ENCODE results near the gene NOTCH4. TPM values are rescaled to one million over a fixed set of nuclear protein-coding genes. Genes with fewer than 3 reads are reported as not detected.
"Not testable (repeated sequence)": the region's sequence is repeated elsewhere in the genome, so short reads cannot be mapped to it uniquely, and the experiment has no call there.

NOTCH4 gene
- polyA plus RNA-seq, 2 donors = 6.5 to 17.8 TPM

DNA sequence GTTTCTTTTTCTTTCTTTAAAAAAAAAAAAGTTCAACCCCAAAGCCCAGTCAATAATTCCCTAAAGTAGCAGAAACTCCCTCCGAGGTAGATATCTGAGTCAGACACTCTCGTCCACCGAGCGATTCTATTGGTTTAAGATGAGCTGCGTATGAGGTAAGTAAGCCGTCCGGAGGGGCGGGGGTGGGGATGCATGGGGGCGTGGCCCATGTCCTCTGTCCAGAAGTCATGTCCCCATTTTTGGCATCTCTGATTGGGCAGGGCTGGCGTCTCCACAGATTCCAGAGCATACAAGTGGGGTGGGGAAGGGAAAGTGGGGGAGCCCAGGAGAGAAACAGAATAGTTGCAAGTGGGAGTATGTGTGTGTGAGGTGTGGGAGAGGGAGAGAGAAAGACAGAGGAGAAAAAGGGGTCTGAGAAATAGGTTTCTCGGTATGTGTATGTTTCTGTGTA is 38.2 kb downstream of the NOTCH4 start:
- not testable (repeated sequence) for H3K27me3 ChIP-seq (ENCODE audit: control insufficient read depth in 1 of 2, insufficient read depth in 2 of 2, low read length in 2 of 2); H3K4me3 ChIP-seq (ENCODE audit: low read depth in 1 of 2, low read length in 2 of 2); H3K9me3 ChIP-seq (ENCODE audit: control insufficient read depth in 2 of 2, insufficient read depth in 1 of 2, low read depth in 1 of 2, low read length in 1 of 2); H3K4me1 ChIP-seq (ENCODE audit: control insufficient read depth in 2 of 2, insufficient read depth in 2 of 2, low read length in 1 of 2)
- 14 to 21% methylated on average over 11 of the region's 11 CpGs for WGBS, 2 donors
- Histone ChIP-seq H3K27ac (ENCODE audit: low read depth in 2 of 2, low read length in 1 of 2) (peak overlapping the region; percentile 33 to 66), H3K36me3 (ENCODE audit: control insufficient read depth in 2 of 2, insufficient read depth in 2 of 2, low read length in 1 of 2) (peaks cover 8 to 13% of the 10 kb centered on the region in 2 donors)

DNA sequence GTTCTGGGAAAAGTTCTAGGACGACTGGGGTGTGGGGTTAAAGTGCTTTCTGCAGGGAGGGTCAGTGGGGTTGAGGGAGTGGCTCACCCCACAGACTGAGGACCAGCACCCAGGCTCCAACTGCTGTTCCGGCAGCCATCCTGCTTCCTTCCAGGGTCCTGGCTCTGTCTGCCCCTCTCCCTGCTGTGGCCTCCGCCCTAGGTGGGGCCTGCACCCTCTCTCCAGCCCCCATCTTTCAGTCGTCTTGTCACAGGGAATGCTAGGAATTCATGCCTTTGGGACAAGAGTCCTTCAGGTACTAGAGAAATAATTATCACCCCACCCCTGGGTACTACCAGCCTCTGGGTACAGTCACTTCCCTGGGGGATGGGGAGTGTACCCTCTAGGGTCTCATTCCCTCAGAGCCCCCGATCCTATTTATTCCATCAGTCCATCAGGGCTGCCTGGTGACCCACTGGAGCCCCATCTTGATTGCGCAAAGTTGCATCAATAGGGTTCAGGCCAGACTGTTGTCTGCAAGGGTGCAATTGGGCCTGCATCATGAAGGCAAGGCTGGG is 39.7 kb downstream of the NOTCH4 start, which contains the start of gene AGER:
Gene AGER (minus strand): TSS at position 170 of the 557 bp plus-strand sequence. CDS start 31 bp downstream, at position 139.
- Histone ChIP-seq H3K36me3 (ENCODE audit: control insufficient read depth in 2 of 2, insufficient read depth in 2 of 2, low read length in 1 of 2) (peaks cover 8 to 13% of the 10 kb centered on the region in 2 donors), H3K4me1 (ENCODE audit: control insufficient read depth in 2 of 2, insufficient read depth in 2 of 2, low read length in 1 of 2) (peaks cover 5 to 7% of the 10 kb centered on the region in 2 donors)
- WGBS, 2 donors = 72 to 77% methylated on average over 6 of the region's 6 CpGs

DNA sequence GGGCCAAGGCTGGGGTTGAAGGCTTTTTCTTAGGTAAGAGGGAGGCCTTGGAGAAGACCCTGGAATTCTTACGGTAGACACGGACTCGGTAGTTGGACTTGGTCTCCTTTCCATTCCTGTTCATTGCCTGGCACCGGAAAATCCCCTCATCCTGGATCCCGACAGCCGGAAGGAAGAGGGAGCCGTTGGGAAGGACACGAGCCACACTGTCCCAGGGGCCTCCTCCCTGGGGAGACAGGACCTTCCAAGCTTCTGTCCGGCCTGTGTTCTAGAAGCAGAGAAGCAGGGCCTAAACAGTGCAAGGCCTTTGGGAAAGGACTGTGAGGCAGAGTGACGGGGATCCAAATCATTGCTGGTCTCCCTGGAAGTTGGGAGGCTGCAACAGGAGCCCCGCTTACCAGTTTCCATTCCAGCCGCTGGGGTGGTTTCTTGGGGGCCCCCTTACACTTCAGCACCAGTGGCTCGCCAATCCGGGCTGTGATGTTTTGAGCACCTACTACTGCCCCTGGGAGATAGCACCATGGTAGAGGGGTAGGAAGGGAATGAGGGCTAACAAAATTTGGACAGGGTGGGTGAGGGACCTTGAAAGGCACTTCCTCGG is 40.3 kb downstream of the NOTCH4 start:
- H3K9me3 ChIP-seq (ENCODE audit: control insufficient read depth in 2 of 2, insufficient read depth in 1 of 2, low read depth in 1 of 2, low read length in 1 of 2) = no peaks in the 10 kb centered on the region
- WGBS, 2 donors = 81 to 82% methylated on average over 15 of the region's 15 CpGs
- H3K27me3 ChIP-seq (ENCODE audit: control insufficient read depth in 1 of 2, insufficient read depth in 2 of 2, low read length in 2 of 2) = no peaks in the 10 kb centered on the region
- H3K4me3 ChIP-seq (ENCODE audit: low read depth in 1 of 2, low read length in 2 of 2) = no peak overlapping the region
- H3K4me1 ChIP-seq (ENCODE audit: control insufficient read depth in 2 of 2, insufficient read depth in 2 of 2, low read length in 1 of 2) = peaks cover 5 to 10% of the 10 kb centered on the region in 2 donors
- H3K36me3 ChIP-seq (ENCODE audit: control insufficient read depth in 2 of 2, insufficient read depth in 2 of 2, low read length in 1 of 2) = peaks cover 8 to 13% of the 10 kb centered on the region in 2 donors
- peak overlapping the region in 1 of 2 donors; percentile 78 for H3K27ac ChIP-seq (ENCODE audit: low read depth in 2 of 2, low read length in 1 of 2)

More for the DNA sequence above, 39.7 kb downstream of the NOTCH4 start, which contains the start of gene AGER:
- H3K9me3 ChIP-seq (ENCODE audit: control insufficient read depth in 2 of 2, insufficient read depth in 1 of 2, low read depth in 1 of 2, low read length in 1 of 2) = no peaks in the 10 kb centered on the region
- no peaks in the 10 kb centered on the region for H3K27me3 ChIP-seq (ENCODE audit: control insufficient read depth in 1 of 2, insufficient read depth in 2 of 2, low read length in 2 of 2)
- no peak within 1 kb of the TSS for H3K4me3 ChIP-seq (ENCODE audit: low read depth in 1 of 2, low read length in 2 of 2)
- H3K27ac ChIP-seq (ENCODE audit: low read depth in 2 of 2, low read length in 1 of 2) = peak within 1 kb of the TSS in 1 of 2 donors; percentile 78

DNA sequence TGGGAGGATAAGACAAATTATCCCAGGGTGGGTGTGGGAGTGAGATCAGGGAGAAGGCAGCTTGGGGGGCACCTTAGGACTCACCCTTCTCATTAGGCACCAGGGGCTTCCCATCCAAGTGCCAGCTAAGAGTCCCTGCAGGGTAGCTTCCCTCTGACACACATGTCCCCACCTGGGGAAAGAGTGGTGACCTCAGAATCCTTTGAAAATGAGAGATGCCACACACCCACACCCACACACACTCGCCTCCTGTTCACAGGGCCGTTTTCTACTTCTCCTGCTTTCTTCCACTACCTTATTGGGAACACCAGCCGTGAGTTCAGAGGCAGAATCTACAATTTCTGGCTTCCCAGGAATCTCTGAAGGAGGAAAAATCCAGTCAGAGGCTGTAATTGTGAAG is 40.8 kb downstream of the NOTCH4 start:
- H3K36me3 ChIP-seq (ENCODE audit: control insufficient read depth in 2 of 2, insufficient read depth in 2 of 2, low read length in 1 of 2) = peaks cover 8 to 13% of the 10 kb centered on the region in 2 donors
- no peak overlapping the region for H3K4me3 ChIP-seq (ENCODE audit: low read depth in 1 of 2, low read length in 2 of 2)
- WGBS, 2 donors = 70 to 73% methylated on average over 3 of the region's 3 CpGs
- no peaks in the 10 kb centered on the region for H3K27me3 ChIP-seq (ENCODE audit: control insufficient read depth in 1 of 2, insufficient read depth in 2 of 2, low read length in 2 of 2)
- peaks cover 5 to 10% of the 10 kb centered on the region in 2 donors for H3K4me1 ChIP-seq (ENCODE audit: control insufficient read depth in 2 of 2, insufficient read depth in 2 of 2, low read length in 1 of 2)
- peak overlapping the region in 1 of 2 donors; percentile 78 for H3K27ac ChIP-seq (ENCODE audit: low read depth in 2 of 2, low read length in 1 of 2)
- no peaks in the 10 kb centered on the region for H3K9me3 ChIP-seq (ENCODE audit: control insufficient read depth in 2 of 2, insufficient read depth in 1 of 2, low read depth in 1 of 2, low read length in 1 of 2)

- Histone ChIP-seq H3K27ac (ENCODE audit: low read depth in 2 of 2, low read length in 1 of 2) (peak overlapping the region in 1 of 2 donors; percentile 78), H3K36me3 (ENCODE audit: control insufficient read depth in 2 of 2, insufficient read depth in 2 of 2, low read length in 1 of 2) (peaks cover 8 to 11% of the 10 kb centered on the region in 2 donors), H3K4me1 (ENCODE audit: control insufficient read depth in 2 of 2, insufficient read depth in 2 of 2, low read length in 1 of 2) (peaks cover 2 to 9% of the 10 kb centered on the region in 2 donors), H3K4me3 (ENCODE audit: low read depth in 1 of 2, low read length in 2 of 2) (no peak overlapping the region), H3K9me3 (ENCODE audit: control insufficient read depth in 2 of 2, insufficient read depth in 1 of 2, low read depth in 1 of 2, low read length in 1 of 2) (no peaks in the 10 kb centered on the region), H3K27me3 (ENCODE audit: control insufficient read depth in 1 of 2, insufficient read depth in 2 of 2, low read length in 2 of 2) (no peaks in the 10 kb centered on the region)
- 81 to 85% methylated on average over 10 of the region's 10 CpGs for WGBS, 2 donors
Observed at GRCh38 chr6:32182555-32182981, 41.3 kb downstream of the NOTCH4 start.

DNA sequence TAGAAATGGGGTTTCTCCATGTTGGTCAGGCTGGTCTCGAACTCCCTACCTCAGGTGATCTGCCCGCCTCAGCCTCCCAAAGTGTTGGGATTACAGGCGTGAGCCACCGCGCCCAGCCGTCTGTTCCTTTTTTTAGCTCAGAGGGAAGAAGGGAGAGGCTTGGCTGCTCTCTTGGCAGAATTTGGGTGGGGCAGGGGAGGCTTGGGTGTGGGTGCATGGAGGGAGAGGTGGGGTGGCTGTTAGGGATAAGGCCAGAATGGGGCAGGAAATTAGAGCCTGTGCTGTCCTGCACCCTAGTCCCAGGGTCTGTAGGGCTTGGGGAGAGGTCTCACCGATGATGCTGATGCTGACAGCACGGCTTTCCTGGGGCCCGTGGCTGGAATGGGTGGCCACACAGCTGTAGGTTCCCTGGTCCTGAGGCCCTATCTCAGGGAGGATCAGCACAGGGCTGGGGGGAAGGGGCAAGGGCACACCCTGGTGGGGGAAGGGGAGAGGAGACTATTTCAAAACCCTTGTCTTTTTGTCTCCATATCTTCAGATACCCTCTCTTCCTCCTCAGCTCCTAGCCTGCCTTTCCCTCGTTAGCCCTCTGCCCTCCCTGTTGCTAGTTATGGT is 41.8 kb downstream of the NOTCH4 start:
- H3K27me3 ChIP-seq (ENCODE audit: control insufficient read depth in 1 of 2, insufficient read depth in 2 of 2, low read length in 2 of 2) = no peaks in the 10 kb centered on the region
- no peaks in the 10 kb centered on the region for H3K9me3 ChIP-seq (ENCODE audit: control insufficient read depth in 2 of 2, insufficient read depth in 1 of 2, low read depth in 1 of 2, low read length in 1 of 2)
- peak overlapping the region in 1 of 2 donors; percentile 78 for H3K27ac ChIP-seq (ENCODE audit: low read depth in 2 of 2, low read length in 1 of 2)
- 65 to 72% methylated on average over 9 to 10 of the region's 10 CpGs for WGBS, 2 donors
- H3K4me3 ChIP-seq (ENCODE audit: low read depth in 1 of 2, low read length in 2 of 2) = no peak overlapping the region
- peaks cover 8% of the 10 kb centered on the region in 2 donors for H3K36me3 ChIP-seq (ENCODE audit: control insufficient read depth in 2 of 2, insufficient read depth in 2 of 2, low read length in 1 of 2)
- H3K4me1 ChIP-seq (ENCODE audit: control insufficient read depth in 2 of 2, insufficient read depth in 2 of 2, low read length in 1 of 2) = peaks cover 2 to 7% of the 10 kb centered on the region in 2 donors

GRCh38 chr6:32181148-32181702 is 42.6 kb downstream of the NOTCH4 start:
- H3K27me3 ChIP-seq (ENCODE audit: control insufficient read depth in 1 of 2, insufficient read depth in 2 of 2, low read length in 2 of 2) = no peaks in the 10 kb centered on the region
- H3K4me3 ChIP-seq (ENCODE audit: low read depth in 1 of 2, low read length in 2 of 2) = no peak overlapping the region
- peak overlapping the region in 1 of 2 donors; percentile 20 for H3K27ac ChIP-seq (ENCODE audit: low read depth in 2 of 2, low read length in 1 of 2)
- WGBS, 2 donors = 91 to 92% methylated on average over 15 of the region's 15 CpGs
- H3K36me3 ChIP-seq (ENCODE audit: control insufficient read depth in 2 of 2, insufficient read depth in 2 of 2, low read length in 1 of 2) = peaks cover 2 to 8% of the 10 kb centered on the region in 2 donors
- peaks cover 2 to 7% of the 10 kb centered on the region in 2 donors for H3K4me1 ChIP-seq (ENCODE audit: control insufficient read depth in 2 of 2, insufficient read depth in 2 of 2, low read length in 1 of 2)
- H3K9me3 ChIP-seq (ENCODE audit: control insufficient read depth in 2 of 2, insufficient read depth in 1 of 2, low read depth in 1 of 2, low read length in 1 of 2) = no peaks in the 10 kb centered on the region

DNA sequence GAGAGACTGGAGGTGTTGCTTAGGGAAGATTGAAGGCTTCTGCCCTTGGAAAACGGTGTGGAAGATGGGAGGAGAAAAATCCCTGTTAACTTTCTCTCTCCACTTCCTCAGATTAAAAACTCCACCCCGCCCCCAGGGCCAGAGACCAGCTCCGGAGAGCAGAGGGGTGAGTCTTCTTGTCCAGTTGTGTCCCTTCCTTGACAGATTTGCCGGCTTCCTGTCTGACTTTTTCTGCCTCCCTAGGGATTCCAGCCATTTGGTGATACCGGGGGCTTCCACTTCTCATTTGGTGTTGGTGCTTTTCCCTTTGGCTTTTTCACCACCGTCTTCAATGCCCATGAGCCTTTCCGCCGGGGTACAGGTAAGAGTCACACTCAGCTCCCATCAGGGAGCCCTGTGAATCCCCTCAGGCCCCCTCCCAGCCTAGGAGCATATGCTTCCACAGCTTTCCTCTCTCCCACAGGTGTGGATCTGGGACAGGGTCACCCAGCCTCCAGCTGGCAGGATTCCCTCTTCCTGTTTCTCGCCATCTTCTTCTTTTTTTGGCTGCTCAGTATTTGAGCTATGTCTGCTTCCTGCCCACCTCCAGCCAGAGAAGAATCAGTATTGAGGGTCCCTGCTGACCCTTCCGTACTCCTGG is 44.0 kb downstream of the NOTCH4 start:
- Histone ChIP-seq H3K27ac (ENCODE audit: low read depth in 2 of 2, low read length in 1 of 2) (no peak overlapping the region), H3K4me3 (ENCODE audit: low read depth in 1 of 2, low read length in 2 of 2) (no peak overlapping the region), H3K9me3 (ENCODE audit: control insufficient read depth in 2 of 2, insufficient read depth in 1 of 2, low read depth in 1 of 2, low read length in 1 of 2) (no peaks in the 10 kb centered on the region), H3K4me1 (ENCODE audit: control insufficient read depth in 2 of 2, insufficient read depth in 2 of 2, low read length in 1 of 2) (peaks cover 4 to 10% of the 10 kb centered on the region in 2 donors), H3K36me3 (ENCODE audit: control insufficient read depth in 2 of 2, insufficient read depth in 2 of 2, low read length in 1 of 2) (peaks cover 2 to 8% of the 10 kb centered on the region in 2 donors), H3K27me3 (ENCODE audit: control insufficient read depth in 1 of 2, insufficient read depth in 2 of 2, low read length in 2 of 2) (no peaks in the 10 kb centered on the region)
- 62 to 68% methylated on average over 10 of the region's 10 CpGs for WGBS, 2 donors

Measured in esophagus (tissue), 2 donors.